Suprapubic skin (tissue), 4 donors: Measurements from ENCODE around the gene PPP4R1. TPM values are rescaled to one million over a fixed set of nuclear protein-coding genes. Genes with fewer than 3 reads are reported as not detected.

ENCODE experiments used
- DNase-seq, 2 donors: peaks; one replicate each; pipeline ENCODE4 v3.0.0-alpha.2; 2019; ENCODE audit warnings: low spot score in 2 of 2
- H3K27ac ChIP-seq: fragments of 200-600 bp; sonication (generic); one replicate; pipeline ENCODE4 v1.5.1; 2019
- H3K27me3 ChIP-seq: fragments of 200-600 bp; sonication (generic); one replicate; pipeline ENCODE4 v1.5.1; 2019
- H3K36me3 ChIP-seq: fragments of 200-600 bp; sonication (generic); one replicate; pipeline ENCODE4 v1.5.1; 2019
- H3K4me1 ChIP-seq: fragments of 200-600 bp; sonication (generic); one replicate; pipeline ENCODE4 v1.5.1; 2019
- H3K4me3 ChIP-seq: fragments of 200-600 bp; sonication (generic); one replicate; pipeline ENCODE4 v1.5.1; 2019; ENCODE audit warnings: mild to moderate bottlenecking
- H3K9me3 ChIP-seq: fragments of 200-600 bp; sonication (generic); one replicate; pipeline ENCODE4 v1.5.1; 2019
- CTCF ChIP-seq, 2 donors: fragments of 200-600 bp in 1 of 2; fragments of 450-650 bp in 1 of 2; sonication (generic) in 1 of 2; IDR thresholded peaks; one replicate each; pipeline ENCODE4 v1.5.1; 2016 to 2019; ENCODE audit warnings: antibody characterized with exemption in 2 of 2, mild to moderate bottlenecking in 1 of 2, moderate library complexity in 1 of 2
- EP300 ChIP-seq: sonication (generic); formaldehyde crosslinking; IDR thresholded peaks from one replicate; pipeline ENCODE4 v1.6.1; 2017; ENCODE audit warnings: antibody characterized with exemption
- POLR2A ChIP-seq, 2 donors: fragments of 450-650 bp; IDR thresholded peaks; one replicate each; pipeline ENCODE4 v1.6.1; 2017; ENCODE audit warnings: antibody characterized with exemption in 2 of 2, mild to moderate bottlenecking in 2 of 2, moderate library complexity in 2 of 2
- POLR2AphosphoS5 ChIP-seq, 3 donors: sonication (generic); formaldehyde crosslinking; IDR thresholded peaks; one replicate each; pipeline ENCODE4 v1.6.1; 2017; ENCODE audit warnings: antibody characterized with exemption in 3 of 3
- WGBS: methylation state at CpG from one replicate; pipeline ENCODE4 v1.1.5; 2018; 5-methylcytosine and 5-hydroxymethylcytosine counted together
- total RNA-seq, 4 donors: library from RNA; depleted of rRNA; stranded (reverse); fragments of >200 nt; gene quantifications; one replicate each; pipeline ENCODE4 v1.1.0, GENCODE V29; 2016

PPP4R1 gene
- total RNA-seq, 4 donors from 2014 or later: 82.3 to 153 (median 113) TPM

DNA sequence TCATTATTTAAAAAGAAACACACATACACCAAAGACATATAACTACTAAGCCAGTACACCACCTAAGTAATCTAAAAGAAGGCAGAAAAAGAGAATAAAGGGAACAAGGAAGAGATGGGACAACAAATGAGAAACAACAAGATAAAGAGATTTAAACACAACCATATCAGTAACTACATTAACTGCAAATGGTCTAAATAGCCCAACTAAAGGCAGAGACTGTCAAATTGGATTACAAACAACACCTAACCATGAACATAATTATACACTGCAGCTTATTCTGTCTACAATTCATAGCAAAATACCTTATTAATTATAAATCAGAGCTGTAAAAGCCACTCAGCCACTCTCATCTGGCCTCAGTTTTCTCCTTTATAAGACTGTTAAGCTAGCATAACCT lies 15.0 kb downstream of the PPP4R1 start:
- H3K4me3 ChIP-seq: no peak overlapping the region
- H3K27me3 ChIP-seq: no peaks in the 10 kb centered on the region
- DNase-seq: no peak
- TF ChIP-seq EP300 (no peak), POLR2A (IDR thresholded peaks at IDR 0.05) (no peak), POLR2AphosphoS5 (IDR thresholded peaks at IDR 0.05) (no peak), CTCF (IDR thresholded peaks at IDR 0.05) (no peak)
- no peak overlapping the region for H3K27ac ChIP-seq
- H3K36me3 ChIP-seq: no peaks in the 10 kb centered on the region
- peaks cover 24% of the 10 kb centered on the region for H3K4me1 ChIP-seq
- H3K9me3 ChIP-seq: peaks cover 6% of the 10 kb centered on the region

DNA sequence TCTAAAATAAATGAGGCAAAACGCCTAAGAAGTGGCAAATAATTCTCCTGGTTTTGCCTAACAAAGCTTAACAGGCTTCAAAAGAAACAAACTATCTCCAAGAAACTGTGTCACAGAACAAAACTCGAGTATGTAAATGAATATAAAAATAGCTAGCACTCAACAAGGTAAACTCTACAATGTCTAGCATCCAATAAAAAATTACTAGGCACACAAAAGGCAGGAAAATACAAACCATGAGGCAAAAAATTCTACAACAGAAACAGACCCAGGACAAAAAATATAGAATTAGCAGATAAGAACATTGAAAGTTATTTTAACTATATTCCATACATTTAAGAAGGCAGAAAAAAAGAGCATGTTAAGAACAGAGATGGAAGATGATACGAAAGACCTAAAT lies 16.8 kb downstream of the PPP4R1 start:
- H3K27ac ChIP-seq: no peak overlapping the region
- no peaks in the 10 kb centered on the region for H3K27me3 ChIP-seq
- WGBS: 93% methylated on average over 3 of the region's 3 CpGs
- no peak for DNase-seq
- TF ChIP-seq EP300: no peak
- H3K9me3 ChIP-seq: peaks cover 6% of the 10 kb centered on the region
- H3K36me3 ChIP-seq: no peaks in the 10 kb centered on the region
- peaks cover 25% of the 10 kb centered on the region for H3K4me1 ChIP-seq
- no peak overlapping the region for H3K4me3 ChIP-seq

- Histone ChIP-seq H3K27ac (no peak overlapping the region), H3K27me3 (no peaks in the 10 kb centered on the region), H3K9me3 (peaks cover 6% of the 10 kb centered on the region), H3K4me1 (peaks cover 25% of the 10 kb centered on the region), H3K36me3 (no peaks in the 10 kb centered on the region), H3K4me3 (no peak overlapping the region)
- DNase-seq: no peak
- TF ChIP-seq EP300 (no peak), CTCF (IDR thresholded peaks at IDR 0.05) (no peak), POLR2AphosphoS5 (IDR thresholded peaks at IDR 0.05) (no peak), POLR2A (IDR thresholded peaks at IDR 0.05) (no peak)
- 92% methylated on average over 4 of the region's 4 CpGs for WGBS
Measured at GRCh38 chr18:9596843-9597526, 17.4 kb downstream of the PPP4R1 start.

GRCh38 chr18:9596226-9596625 lies 18.1 kb downstream of the PPP4R1 start:
- Histone ChIP-seq H3K27me3 (no peaks in the 10 kb centered on the region), H3K9me3 (peaks cover 6% of the 10 kb centered on the region), H3K4me1 (peaks cover 25% of the 10 kb centered on the region), H3K27ac (no peak overlapping the region), H3K4me3 (no peak overlapping the region), H3K36me3 (no peaks in the 10 kb centered on the region)
- no peak for TF ChIP-seq POLR2A (IDR thresholded peaks at IDR 0.05)
- no peak for TF ChIP-seq POLR2AphosphoS5 (IDR thresholded peaks at IDR 0.05)
- no peak for TF ChIP-seq CTCF (IDR thresholded peaks at IDR 0.05)
- no peak for TF ChIP-seq EP300
- no peak for DNase-seq
- 45% methylated on average over 3 of the region's 3 CpGs for WGBS

DNA sequence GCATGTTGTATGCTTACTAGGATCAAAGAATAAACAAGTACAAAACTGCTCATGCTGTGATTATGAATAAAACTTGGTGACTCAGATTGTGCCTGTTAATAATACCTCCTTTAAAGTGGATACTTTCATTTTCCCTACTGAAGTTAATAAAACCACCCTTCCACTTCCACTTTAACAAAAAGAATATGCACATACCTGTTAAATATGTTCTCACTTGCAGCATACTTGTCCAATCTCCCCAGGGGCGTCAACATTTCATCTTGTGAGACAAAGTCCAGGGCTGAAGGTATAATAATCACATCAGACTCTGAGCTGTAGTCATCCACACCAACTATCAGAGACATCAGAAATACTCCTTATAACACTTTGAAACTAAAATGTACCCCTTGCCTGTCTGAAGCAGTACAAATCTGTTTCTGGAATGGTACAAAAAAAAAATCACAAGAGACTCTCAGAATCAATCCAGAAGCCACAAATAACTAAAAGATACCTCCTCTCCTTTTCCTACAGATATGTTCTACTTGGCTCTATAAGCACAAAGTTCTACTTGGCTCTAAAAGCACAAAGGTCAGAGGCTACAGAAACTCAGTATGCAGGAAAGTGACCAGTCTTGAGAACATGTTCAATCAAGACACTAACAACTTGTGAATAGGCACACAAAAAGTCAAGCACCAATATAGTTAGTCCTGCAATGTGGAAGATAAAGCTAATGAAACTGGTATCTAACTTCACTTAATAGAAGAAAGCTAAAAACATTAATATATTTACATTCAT lies 19.3 kb downstream of the PPP4R1 start:
- no peak for DNase-seq
- Histone ChIP-seq H3K36me3 (no peaks in the 10 kb centered on the region), H3K27me3 (no peaks in the 10 kb centered on the region), H3K9me3 (no peaks in the 10 kb centered on the region), H3K27ac (peak overlapping the region; percentile 11), H3K4me3 (no peak overlapping the region), H3K4me1 (peaks cover 25% of the 10 kb centered on the region)
- no peak for TF ChIP-seq CTCF (IDR thresholded peaks at IDR 0.05)
- no peak for TF ChIP-seq POLR2AphosphoS5 (IDR thresholded peaks at IDR 0.05)
- TF ChIP-seq POLR2A (IDR thresholded peaks at IDR 0.05): no peak
- no peak for TF ChIP-seq EP300
- WGBS: 35% methylated on average over 1 of the region's 1 CpG
